ENCODE results near the gene FAM221B. TPM values are rescaled to one million over a fixed set of nuclear protein-coding genes. Genes with fewer than 3 reads are reported as not detected.

Gene FAM221B
- total RNA-seq, 2 donors from 2014 or later, result not detected

GRCh38 chr9:35808433-35808832, 20.1 kb downstream of the FAM221B start:
- Mint-ChIP-seq H3K36me3 (ENCODE audit: insufficient read depth in 2 of 2) (peaks cover 0 to 5% of the 10 kb centered on the region in 2 donors), H3K27me3 (ENCODE audit: low read depth) (no peaks in the 10 kb centered on the region), H3K4me3 (no peak overlapping the region), H3K4me1 (ENCODE audit: low read depth) (peaks cover 32% of the 10 kb centered on the region), H3K9me3 (no peaks in the 10 kb centered on the region), H3K27ac (no peak overlapping the region)
- ATAC-seq (replicated peaks in 1 of 2), result no peak
- DNase-seq, result no peak

GRCh38 chr9:35806101-35806500, 22.4 kb downstream of the FAM221B start:
- ATAC-seq (replicated peaks in 1 of 2) (no peak), DNase-seq (no peak)
- Mint-ChIP-seq H3K4me1 (ENCODE audit: low read depth) (peaks cover 11% of the 10 kb centered on the region), H3K27ac (no peak overlapping the region), H3K36me3 (ENCODE audit: insufficient read depth in 2 of 2) (peaks cover 0 to 5% of the 10 kb centered on the region in 2 donors), H3K27me3 (ENCODE audit: low read depth) (no peaks in the 10 kb centered on the region), H3K4me3 (no peak overlapping the region), H3K9me3 (no peaks in the 10 kb centered on the region)

- ATAC-seq (replicated peaks in 1 of 2), result no peak
- peaks cover 0 to 3% of the 10 kb centered on the region in 2 donors for H3K36me3 Mint-ChIP-seq (ENCODE audit: insufficient read depth in 2 of 2)
Measured at GRCh38 chr9:35801328-35802128, 27.0 kb downstream of the FAM221B start.

GRCh38 chr9:35800530-35800929, 28.0 kb downstream of the FAM221B start:
- DNase-seq, result no peak
- peaks cover 24% of the 10 kb centered on the region for H3K4me1 Mint-ChIP-seq (ENCODE audit: low read depth)
- no peaks in the 10 kb centered on the region for H3K9me3 Mint-ChIP-seq
- H3K27me3 Mint-ChIP-seq (ENCODE audit: low read depth), result no peaks in the 10 kb centered on the region
- no peak overlapping the region for H3K4me3 Mint-ChIP-seq
- no peak for ATAC-seq (replicated peaks in 1 of 2)
- peaks cover 0 to 3% of the 10 kb centered on the region in 2 donors for H3K36me3 Mint-ChIP-seq (ENCODE audit: insufficient read depth in 2 of 2)
- no peak overlapping the region for H3K27ac Mint-ChIP-seq

More at GRCh38 chr9:35801328-35802128, 27.0 kb downstream of the FAM221B start:
- H3K27ac Mint-ChIP-seq, result no peak overlapping the region
- DNase-seq, result no peak
- H3K9me3 Mint-ChIP-seq, result no peaks in the 10 kb centered on the region
- H3K27me3 Mint-ChIP-seq (ENCODE audit: low read depth), result no peaks in the 10 kb centered on the region
- H3K4me3 Mint-ChIP-seq, result no peak overlapping the region
- H3K4me1 Mint-ChIP-seq (ENCODE audit: low read depth), result peaks cover 25% of the 10 kb centered on the region

- Mint-ChIP-seq H3K4me3 (no peak overlapping the region), H3K27ac (peak overlapping the region; percentile 20), H3K27me3 (ENCODE audit: low read depth) (no peaks in the 10 kb centered on the region), H3K36me3 (ENCODE audit: insufficient read depth in 2 of 2) (peaks cover 0 to 3% of the 10 kb centered on the region in 2 donors), H3K9me3 (no peaks in the 10 kb centered on the region), H3K4me1 (ENCODE audit: low read depth) (peaks cover 24% of the 10 kb centered on the region)
- peak; percentile 58 to 69 for DNase-seq
- ATAC-seq (replicated peaks in 1 of 2), result peak; percentile 99
Measured at GRCh38 chr9:35798658-35799374, 29.7 kb downstream of the FAM221B start.

- ATAC-seq (replicated peaks in 1 of 2) (no peak), DNase-seq (no peak)
- no peaks in the 10 kb centered on the region for H3K9me3 Mint-ChIP-seq
- peaks cover 24% of the 10 kb centered on the region for H3K4me1 Mint-ChIP-seq (ENCODE audit: low read depth)
- H3K27ac Mint-ChIP-seq, result no peak overlapping the region
- H3K4me3 Mint-ChIP-seq, result no peak overlapping the region
- H3K27me3 Mint-ChIP-seq (ENCODE audit: low read depth), result no peaks in the 10 kb centered on the region
- no peaks in the 10 kb centered on the region for H3K36me3 Mint-ChIP-seq (ENCODE audit: insufficient read depth in 2 of 2)
Measured at GRCh38 chr9:35797311-35798109, 31.0 kb downstream of the FAM221B start.

- Mint-ChIP-seq H3K36me3 (ENCODE audit: insufficient read depth in 2 of 2) (no peaks in the 10 kb centered on the region), H3K4me3 (no peak overlapping the region), H3K9me3 (no peaks in the 10 kb centered on the region), H3K27me3 (ENCODE audit: low read depth) (no peaks in the 10 kb centered on the region), H3K4me1 (ENCODE audit: low read depth) (peaks cover 24% of the 10 kb centered on the region), H3K27ac (no peak overlapping the region)
- ATAC-seq (replicated peaks in 1 of 2), result no peak
- no peak for DNase-seq
Measured at GRCh38 chr9:35795695-35796094, 32.8 kb downstream of the FAM221B start.

- Mint-ChIP-seq H3K4me1 (ENCODE audit: low read depth) (peaks cover 17% of the 10 kb centered on the region), H3K9me3 (no peaks in the 10 kb centered on the region), H3K27me3 (ENCODE audit: low read depth) (no peaks in the 10 kb centered on the region), H3K36me3 (ENCODE audit: insufficient read depth in 2 of 2) (no peaks in the 10 kb centered on the region), H3K27ac (no peak overlapping the region), H3K4me3 (no peak overlapping the region)
- DNase-seq (no peak), ATAC-seq (replicated peaks in 1 of 2) (no peak)
Measured at GRCh38 chr9:35793461-35793860, 35.1 kb downstream of the FAM221B start.

GRCh38 chr9:35792826-35793225, 35.7 kb downstream of the FAM221B start:
- Mint-ChIP-seq H3K4me1 (ENCODE audit: low read depth) (peaks cover 11% of the 10 kb centered on the region), H3K27ac (no peak overlapping the region), H3K27me3 (ENCODE audit: low read depth) (no peaks in the 10 kb centered on the region), H3K36me3 (ENCODE audit: insufficient read depth in 2 of 2) (no peaks in the 10 kb centered on the region), H3K4me3 (no peak overlapping the region), H3K9me3 (no peaks in the 10 kb centered on the region)
- ATAC-seq (replicated peaks in 1 of 2) (no peak), DNase-seq (no peak)

GRCh38 chr9:35792024-35792813, 36.3 kb downstream of the FAM221B start:
- DNase-seq (no peak), ATAC-seq (replicated peaks in 1 of 2) (no peak)
- no peaks in the 10 kb centered on the region for H3K27me3 Mint-ChIP-seq (ENCODE audit: low read depth)
- H3K27ac Mint-ChIP-seq, result no peak overlapping the region
- H3K4me1 Mint-ChIP-seq (ENCODE audit: low read depth), result peaks cover 5% of the 10 kb centered on the region
- H3K9me3 Mint-ChIP-seq, result no peaks in the 10 kb centered on the region
- H3K36me3 Mint-ChIP-seq (ENCODE audit: insufficient read depth in 2 of 2), result no peaks in the 10 kb centered on the region
- H3K4me3 Mint-ChIP-seq, result no peak overlapping the region

- Mint-ChIP-seq H3K27ac (no peak within 1 kb of the TSS), H3K36me3 (ENCODE audit: insufficient read depth in 2 of 2) (no peaks in the 10 kb centered on the region), H3K4me3 (no peak within 1 kb of the TSS), H3K9me3 (no peaks in the 10 kb centered on the region), H3K27me3 (ENCODE audit: low read depth) (no peaks in the 10 kb centered on the region), H3K4me1 (ENCODE audit: low read depth) (no peaks in the 10 kb centered on the region)
- DNase-seq (no peak), ATAC-seq (replicated peaks in 1 of 2) (no peak)
Measured at GRCh38 chr9:35791297-35791921, 37.1 kb downstream of the FAM221B start, which contains the start of gene NPR2. Gene NPR2, plus strand, starts transcription at chr9:35791591. Its CDS starts 818 bp downstream, at chr9:35792409.

Data from activated T-cell treated with anti-CD3 and anti-CD28 coated beads, Interleukin-2, amount 50 U/mL, for 72 hours (primary cell).